Left renal cortex interstitium (tissue), 4 donors: ENCODE data around the gene STX12. TPM values are rescaled to one million over a fixed set of nuclear protein-coding genes. Genes with fewer than 3 reads are reported as not detected.
"Not testable (repeated sequence)": the region's sequence is repeated elsewhere in the genome, so short reads cannot be mapped to it uniquely, and the experiment has no call there.

ENCODE experiments used
- DNase-seq, 4 donors: peaks; one replicate each; pipeline ENCODE4 v3.0.0-alpha.2; 2013; ENCODE audit warnings: low read depth in 4 of 4, low spot score in 2 of 4, missing footprints in 1 of 4
- polyA plus RNA-seq, 4 donors: library from polyadenylated mRNA; unstranded; fragments of 120-200 nt; gene quantifications; one replicate each; pipeline ENCODE4 v1.2.1, GENCODE V29; 2013; ENCODE audit not compliant: insufficient read length in 4 of 4

The STX12 gene
- polyA plus RNA-seq, 4 donors, result 41.7 to 54.0 (median 44.4) TPM

DNA sequence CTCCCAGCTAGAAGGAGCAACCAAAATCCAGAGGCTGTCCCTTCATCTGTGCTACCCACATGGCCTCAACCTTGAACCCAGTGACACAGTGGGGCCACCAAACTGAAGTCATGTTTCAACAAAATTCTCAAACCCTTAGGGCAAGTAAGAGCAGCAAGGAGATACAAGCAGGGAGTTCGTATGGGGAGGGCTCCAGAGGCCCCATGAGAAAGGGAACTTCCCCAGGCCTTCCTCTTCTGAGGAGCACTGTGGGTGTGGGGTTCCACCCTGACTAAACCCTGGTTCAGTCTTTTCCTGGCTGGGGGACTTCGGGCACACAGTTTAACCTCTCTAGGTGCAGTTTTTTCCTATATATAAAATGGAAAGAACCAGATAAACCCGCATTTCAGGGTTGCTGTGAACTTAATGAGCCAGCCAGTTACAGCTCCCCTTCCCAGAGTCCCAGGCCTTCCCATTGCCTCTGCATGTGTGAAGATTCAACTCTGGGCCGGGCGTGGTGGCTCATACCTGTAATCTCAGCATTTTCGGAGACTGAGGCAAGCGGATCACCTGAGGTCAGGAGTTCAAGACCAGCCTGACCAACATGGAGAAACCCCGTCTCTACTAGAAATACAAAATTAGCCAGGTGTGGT, 91.4 kb downstream of the STX12 start:
- DNase-seq, result no peak

DNA sequence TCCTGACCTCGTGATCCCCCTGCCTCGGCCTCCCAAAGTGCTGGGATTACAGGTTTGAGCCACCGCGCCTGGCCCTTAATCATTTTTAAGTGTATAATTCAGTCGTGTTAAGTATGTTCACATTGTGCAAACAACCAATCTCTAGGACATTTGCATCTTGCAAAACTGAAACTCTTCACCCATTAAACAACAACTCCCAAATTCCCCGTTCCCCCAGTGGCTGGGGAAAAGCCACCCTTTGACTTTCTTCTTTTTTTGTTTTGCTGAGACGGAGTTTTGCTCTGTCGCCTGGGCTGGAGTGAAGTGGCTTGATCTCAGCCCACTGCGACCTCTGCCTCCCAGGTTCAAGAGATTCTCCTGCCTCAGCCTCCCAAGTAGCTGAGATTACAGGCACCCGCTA, 92.8 kb downstream of the STX12 start:
- DNase-seq, result no peak

DNA sequence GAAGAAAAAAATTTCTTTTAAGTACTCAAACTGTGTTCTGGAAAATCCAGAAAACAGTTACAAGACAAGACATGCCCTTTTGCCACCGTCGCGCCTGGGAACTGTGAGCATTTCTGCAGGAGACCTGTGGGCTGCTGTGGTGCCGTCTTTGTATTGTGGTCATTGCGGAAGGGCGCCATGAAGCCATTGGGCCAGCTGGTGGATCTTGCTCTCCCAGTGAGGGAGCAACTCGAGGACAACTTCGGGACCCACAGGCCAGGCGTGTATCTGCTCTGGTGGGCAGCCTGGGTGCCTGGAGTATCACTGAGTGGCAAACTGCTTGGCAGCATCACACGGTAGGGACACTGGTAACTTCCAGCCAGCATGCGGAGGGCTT, 95.5 kb downstream of the STX12 start:
- no peak for DNase-seq

DNA sequence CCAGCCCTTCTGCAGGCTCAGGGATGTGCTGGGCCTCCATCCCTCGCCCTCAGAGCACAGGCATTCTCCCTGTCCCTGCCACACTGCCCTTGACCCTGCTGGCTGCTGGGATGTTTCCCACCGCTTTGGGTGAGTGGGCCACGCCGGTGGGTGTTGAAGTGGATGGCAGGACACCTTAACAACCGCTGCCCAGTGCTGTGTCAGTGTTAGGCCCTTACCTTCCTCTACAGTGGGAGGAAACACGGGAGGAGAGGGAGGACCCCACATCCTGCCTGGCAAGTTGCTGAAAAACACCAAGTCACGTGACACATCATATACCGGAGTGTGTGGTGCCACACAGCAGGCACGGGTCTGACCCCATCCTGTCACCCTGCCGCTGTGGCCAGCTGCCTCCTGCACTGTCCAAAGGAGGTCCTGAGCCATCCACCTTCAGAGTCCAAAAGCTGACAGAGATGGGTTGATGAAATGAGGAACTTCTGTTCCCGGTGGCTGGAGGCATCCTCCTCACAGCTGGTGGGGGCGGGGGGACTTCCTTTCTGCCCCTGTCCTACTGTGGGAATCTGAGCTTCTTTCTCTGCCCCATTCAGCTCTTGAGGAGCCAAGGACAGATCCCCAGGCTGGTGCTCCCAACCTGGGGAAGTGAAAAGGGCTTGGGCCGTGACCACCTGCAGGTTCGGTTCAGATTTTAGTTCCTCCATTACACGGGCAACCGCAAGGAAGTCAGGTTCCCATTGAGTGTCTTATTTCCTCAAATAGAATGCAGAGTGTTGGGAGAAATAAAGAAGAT, 96.1 kb downstream of the STX12 start:
- DNase-seq, result no peak

DNA sequence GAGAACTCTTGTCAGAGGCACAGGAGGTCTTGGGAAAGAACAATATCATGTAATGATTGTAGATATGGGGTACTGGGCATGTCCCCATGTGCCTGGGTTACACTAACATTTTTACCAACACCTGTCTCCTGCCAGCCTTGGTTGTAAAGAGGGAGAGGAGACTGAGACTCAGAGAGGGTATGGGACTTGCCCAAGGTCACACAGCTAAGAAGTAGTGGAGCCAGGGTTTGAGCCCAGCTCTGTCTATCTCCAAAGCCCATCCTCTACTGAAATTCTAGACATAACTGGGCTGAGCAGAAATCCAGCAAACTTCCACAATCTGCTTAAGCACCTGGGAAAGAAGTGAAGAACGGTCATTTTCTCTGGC, 96.7 kb downstream of the STX12 start:
- DNase-seq, result no peak

DNA sequence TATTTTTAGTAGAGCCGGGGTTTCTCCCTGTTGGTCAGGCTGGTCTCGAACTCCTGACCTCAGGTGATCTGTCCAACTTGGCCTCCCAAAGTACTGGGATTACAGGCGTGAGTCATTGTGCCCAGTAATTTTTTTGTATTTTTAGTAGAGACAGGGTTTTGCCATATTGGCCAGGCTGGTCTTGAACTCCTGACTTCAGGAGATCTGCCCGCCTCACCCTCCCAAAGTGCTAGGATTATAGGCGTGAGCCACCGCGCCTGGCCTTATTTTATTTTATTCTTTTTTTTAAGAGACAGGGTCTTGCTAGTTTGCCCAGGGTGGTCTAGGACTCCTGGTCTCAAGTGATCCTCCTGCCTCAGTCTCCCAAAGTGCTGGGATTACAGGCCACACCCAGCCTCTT, 98.1 kb downstream of the STX12 start:
- DNase-seq, result not testable (repeated sequence)

DNA sequence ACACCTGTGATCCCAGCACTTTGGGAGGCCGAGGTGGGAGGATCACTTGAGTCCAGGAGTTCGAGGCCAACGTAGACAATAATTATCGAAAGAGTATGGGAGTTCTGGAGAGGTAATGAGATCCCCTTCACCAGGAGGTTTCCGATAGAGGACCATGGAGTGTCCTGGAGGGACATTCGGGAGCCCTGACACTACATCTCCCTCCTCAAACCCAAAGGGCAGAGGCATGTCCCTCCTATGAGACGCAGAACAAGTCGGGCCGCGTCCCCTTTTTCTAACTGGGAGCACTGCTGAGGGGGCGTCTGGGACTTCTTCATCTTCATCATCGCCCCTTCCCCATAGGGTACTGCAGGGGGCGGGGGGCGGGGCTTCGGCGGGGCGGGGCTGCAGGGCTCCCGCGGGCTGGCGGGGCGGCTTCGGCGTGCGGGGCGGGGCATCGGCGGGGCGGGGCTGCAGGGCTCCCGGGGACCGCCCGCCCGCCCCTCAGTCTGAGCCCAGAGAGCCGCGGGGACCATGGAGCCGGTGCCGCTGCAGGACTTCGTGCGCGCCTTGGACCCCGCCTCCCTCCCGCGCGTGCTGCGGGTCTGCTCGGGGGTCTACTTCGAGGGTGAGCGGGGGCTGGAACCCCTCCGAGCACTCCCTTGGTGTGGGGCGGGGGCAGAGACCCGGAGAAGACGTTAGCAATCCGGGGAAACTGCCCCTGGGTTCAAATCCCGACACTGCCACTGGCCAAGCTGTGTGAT, 99.2 kb downstream of the STX12 start, which contains the start of gene THEMIS2:
Gene THEMIS2 (plus strand): TSS at position 486 of the 743 bp plus-strand sequence. CDS start 28 bp downstream, at position 514.
- no peak for DNase-seq

DNA sequence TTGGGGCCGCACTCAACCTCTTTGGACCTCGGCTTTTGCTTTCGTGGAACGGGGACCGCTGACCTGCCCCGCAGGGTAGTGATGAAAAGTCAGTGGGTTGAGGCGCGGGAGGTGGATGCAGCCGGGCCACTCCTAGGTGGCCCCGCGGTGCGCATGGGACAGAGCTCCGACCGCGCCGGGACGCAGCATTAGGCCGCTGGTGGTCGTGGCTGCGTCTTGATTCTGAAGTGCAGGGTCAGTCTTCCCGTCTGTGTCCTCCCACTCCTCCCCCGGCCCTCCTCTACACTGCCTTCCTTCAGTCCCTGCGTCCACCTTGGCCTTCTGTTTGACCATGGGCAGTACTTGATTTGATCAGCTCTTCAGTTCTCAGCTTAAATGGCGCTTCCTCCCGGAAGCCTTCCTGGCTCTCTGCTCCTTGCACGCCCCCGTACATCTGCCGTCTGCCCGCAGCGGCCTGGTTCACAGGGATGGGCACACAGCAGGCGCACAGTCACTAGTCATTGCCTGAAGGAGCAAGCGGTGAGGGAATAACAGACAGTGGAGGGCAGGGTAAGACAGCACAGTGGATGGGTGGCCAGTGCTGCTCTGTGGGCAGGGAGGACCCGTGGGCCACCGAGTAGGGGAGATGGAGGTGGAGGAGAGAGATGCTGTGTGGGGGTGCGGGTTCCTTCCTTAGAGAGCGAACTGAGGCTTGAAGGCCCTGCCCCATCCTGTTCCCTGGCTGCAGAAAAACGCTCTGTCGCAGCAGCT, 100.0 kb downstream of the STX12 start:
- no peak for DNase-seq

DNA sequence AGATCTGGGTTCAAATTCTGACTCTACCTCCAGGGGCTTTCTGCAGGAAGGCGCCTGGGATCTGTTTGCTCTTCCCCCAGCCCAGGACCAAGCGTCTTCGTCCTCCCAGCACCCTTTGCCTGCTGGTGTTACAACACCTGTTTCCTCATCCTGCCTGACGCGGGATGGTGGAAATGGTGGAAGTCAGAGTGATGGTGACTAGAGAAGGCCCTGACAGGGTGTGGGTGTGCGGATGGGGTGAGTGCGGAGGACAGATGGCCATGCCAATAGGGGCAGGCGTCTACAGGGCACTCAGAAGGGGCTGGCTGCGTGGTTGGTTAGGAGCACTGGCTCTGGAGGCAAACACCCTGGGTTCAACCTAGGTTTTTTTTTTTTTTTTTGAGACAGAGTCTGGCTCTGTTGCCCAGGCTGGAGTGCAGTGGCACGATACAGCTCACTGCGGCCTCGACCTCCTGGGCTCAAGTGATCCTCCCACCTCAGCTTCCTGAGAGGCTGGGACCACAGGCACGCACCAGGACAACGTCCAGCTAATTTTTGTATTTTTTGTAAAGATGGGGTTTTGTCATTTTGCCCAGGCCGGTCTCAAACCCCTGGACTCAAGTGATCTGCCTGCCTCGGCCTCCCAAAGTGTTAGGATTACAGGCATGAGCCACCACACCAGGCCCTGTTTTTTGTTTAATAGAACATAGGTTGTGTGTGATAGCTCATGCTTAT, 100.8 kb downstream of the STX12 start:
- no peak for DNase-seq

Other genes starting within 250 kb of the STX12 start
- 10 to 100 TPM; 31.6 to 67.5 (median 48.5) TPM for gene AHDC1, start 169.1 kb upstream of the STX12 start, polyA plus RNA-seq
- gene FGR, start 138.0 kb upstream of the STX12 start, polyA plus RNA-seq, result 1 to 10 TPM; 1.4 to 2.3 (median 1.8) TPM
- gene IFI6, start 101.0 kb upstream of the STX12 start, polyA plus RNA-seq, result 10 to 100 TPM; 15.6 to 34.9 (median 24.4) TPM
- 10 to 100 TPM; 10.7 to 18.6 (median 14.1) TPM for gene FAM76A, start 47.3 kb upstream of the STX12 start, polyA plus RNA-seq
- gene PPP1R8, start 57.6 kb downstream of the STX12 start, polyA plus RNA-seq, result 10 to 100 TPM; 50.9 to 66.3 (median 52.8) TPM
- 1 to 10 TPM; 2.5 to 5.7 (median 3.0) TPM for gene THEMIS2, start 99.3 kb downstream of the STX12 start, polyA plus RNA-seq
- 10 to 100 TPM; 57.9 to 75.3 (median 66.8) TPM for gene RPA2, start 141.4 kb downstream of the STX12 start, polyA plus RNA-seq
- 10 to 100 TPM; 11.5 to 15.0 (median 12.6) TPM for gene SMPDL3B, start 161.8 kb downstream of the STX12 start, polyA plus RNA-seq
- gene XKR8, start 186.8 kb downstream of the STX12 start, polyA plus RNA-seq, result 10 to 100 TPM in 2 of 4 donors, 1 to 10 TPM in 2; 7.6 to 12.4 (median 9.9) TPM